Measurements from ENCODE around the gene NID1. TPM values are rescaled to one million over a fixed set of nuclear protein-coding genes. Genes with fewer than 3 reads are reported as not detected.

The NID1 gene
- total RNA-seq, 6 donors from 2014 or later, result 26.8 to 81.1 (median 46.1) TPM

DNA sequence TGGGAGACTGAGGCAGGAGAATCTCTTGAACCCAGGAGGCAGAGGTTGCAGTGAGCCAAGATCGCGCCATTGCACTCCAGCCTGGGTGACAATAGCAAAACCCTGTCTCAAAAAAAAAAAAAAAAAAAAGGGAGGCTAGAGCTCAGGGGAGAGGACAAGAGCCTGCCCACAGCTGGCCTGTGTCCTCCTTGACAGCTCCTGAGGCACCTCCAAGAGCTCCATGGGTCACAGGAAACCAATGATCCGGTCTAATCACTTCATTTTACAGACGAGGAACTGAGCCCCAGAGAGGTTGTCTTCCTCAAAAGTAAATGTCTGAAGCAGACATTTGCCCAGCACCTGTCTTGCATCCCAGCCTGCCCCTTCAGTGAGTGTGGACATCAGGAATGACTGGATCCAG is 49.4 kb downstream of the NID1 start:
- TF ChIP-seq POLR2A (IDR thresholded peaks at IDR 0.05), result no peak
- TF ChIP-seq EP300 (IDR thresholded peaks at IDR 0.05), result no peak
- no peak for TF ChIP-seq POLR2AphosphoS5 (IDR thresholded peaks at IDR 0.05)
- TF ChIP-seq, protein P1, sequence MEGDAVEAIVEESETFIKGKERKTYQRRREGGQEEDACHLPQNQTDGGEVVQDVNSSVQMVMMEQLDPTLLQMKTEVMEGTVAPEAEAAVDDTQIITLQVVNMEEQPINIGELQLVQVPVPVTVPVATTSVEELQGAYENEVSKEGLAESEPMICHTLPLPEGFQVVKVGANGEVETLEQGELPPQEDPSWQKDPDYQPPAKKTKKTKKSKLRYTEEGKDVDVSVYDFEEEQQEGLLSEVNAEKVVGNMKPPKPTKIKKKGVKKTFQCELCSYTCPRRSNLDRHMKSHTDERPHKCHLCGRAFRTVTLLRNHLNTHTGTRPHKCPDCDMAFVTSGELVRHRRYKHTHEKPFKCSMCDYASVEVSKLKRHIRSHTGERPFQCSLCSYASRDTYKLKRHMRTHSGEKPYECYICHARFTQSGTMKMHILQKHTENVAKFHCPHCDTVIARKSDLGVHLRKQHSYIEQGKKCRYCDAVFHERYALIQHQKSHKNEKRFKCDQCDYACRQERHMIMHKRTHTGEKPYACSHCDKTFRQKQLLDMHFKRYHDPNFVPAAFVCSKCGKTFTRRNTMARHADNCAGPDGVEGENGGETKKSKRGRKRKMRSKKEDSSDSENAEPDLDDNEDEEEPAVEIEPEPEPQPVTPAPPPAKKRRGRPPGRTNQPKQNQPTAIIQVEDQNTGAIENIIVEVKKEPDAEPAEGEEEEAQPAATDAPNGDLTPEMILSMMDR (IDR thresholded peaks at IDR 0.05), result no peak
- H3K4me3 ChIP-seq, result no peak overlapping the region
- peaks cover 0 to 4% (median 1%) of the 10 kb centered on the region in 4 donors for H3K4me1 ChIP-seq
- H3K9me3 ChIP-seq, result no peaks in the 10 kb centered on the region
- peaks cover 0 to 50% (median 3%) of the 10 kb centered on the region in 4 donors for H3K36me3 ChIP-seq
- 76 to 82% methylated on average over 4 of the region's 4 CpGs for WGBS, 2 donors
- peak overlapping the region; percentile 21 to 76 (median 74) for H3K27ac ChIP-seq
- H3K27me3 ChIP-seq, result no peaks in the 10 kb centered on the region
- DNase-seq, result no peak
- no peak for ATAC-seq (ENCODE audit: low FRiP score in 2 of 2)

DNA sequence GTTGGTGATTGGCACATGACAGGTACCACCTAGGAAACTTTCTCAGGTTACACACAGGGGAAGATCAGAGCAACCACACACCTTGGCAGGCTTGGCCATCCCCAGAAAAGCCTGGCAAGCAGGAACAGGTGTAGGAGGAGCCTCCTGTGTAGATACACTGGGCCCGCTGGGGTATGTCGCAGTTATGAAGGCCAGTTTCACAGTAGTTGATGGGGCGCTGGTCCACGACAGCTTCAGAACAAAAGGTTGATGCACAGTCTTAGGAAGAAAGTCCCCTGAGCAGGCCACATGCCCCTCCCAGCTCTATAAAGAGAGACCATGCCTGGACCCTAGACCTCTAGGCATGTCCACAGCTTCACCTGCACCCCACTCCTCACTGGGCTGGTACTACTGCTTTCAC is 51.6 kb downstream of the NID1 start:
- H3K27me3 ChIP-seq, result no peaks in the 10 kb centered on the region
- peaks cover 0 to 49% (median 3%) of the 10 kb centered on the region in 4 donors for H3K36me3 ChIP-seq
- 99 to 100% methylated on average over 1 to 4 of the region's 4 CpGs for WGBS, 2 donors
- ATAC-seq (ENCODE audit: low FRiP score in 2 of 2), result no peak
- no peaks in the 10 kb centered on the region for H3K4me1 ChIP-seq
- no peaks in the 10 kb centered on the region for H3K9me3 ChIP-seq
- TF ChIP-seq POLR2AphosphoS5 (IDR thresholded peaks at IDR 0.05) (no peak), EP300 (IDR thresholded peaks at IDR 0.05) (no peak), POLR2A (IDR thresholded peaks at IDR 0.05) (no peak)
- TF ChIP-seq, protein P1 (IDR thresholded peaks at IDR 0.05), result no peak
- DNase-seq, result no peak
- H3K27ac ChIP-seq, result peak overlapping the region in 1 of 4 donors; percentile 32
- no peak overlapping the region for H3K4me3 ChIP-seq

DNA sequence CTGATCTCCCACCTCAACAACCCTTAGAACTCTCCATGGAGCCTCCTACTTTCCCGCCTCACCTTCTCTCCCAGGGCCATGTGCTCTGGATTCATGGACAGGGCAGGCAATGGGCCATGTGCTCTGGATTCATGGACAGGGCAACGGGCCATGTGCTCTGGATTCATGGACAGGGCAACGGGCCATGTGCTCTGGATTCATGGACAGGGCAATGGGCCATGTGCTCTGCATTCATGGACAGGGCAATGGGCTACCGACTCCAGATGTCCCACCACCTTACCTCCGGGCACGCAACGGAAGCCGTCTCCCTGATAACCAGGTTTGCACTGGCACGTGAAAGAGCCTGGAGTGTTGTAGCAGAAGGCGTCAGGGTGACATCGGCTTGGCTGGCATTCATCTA is 53.2 kb downstream of the NID1 start:
- no peaks in the 10 kb centered on the region for H3K4me1 ChIP-seq
- H3K27ac ChIP-seq, result peak overlapping the region in 2 of 4 donors; percentile 52 to 63
- no peaks in the 10 kb centered on the region for H3K9me3 ChIP-seq
- TF ChIP-seq, protein P1 (IDR thresholded peaks at IDR 0.05), result no peak
- TF ChIP-seq POLR2AphosphoS5 (IDR thresholded peaks at IDR 0.05) (no peak), POLR2A (IDR thresholded peaks at IDR 0.05) (no peak), EP300 (IDR thresholded peaks at IDR 0.05) (no peak)
- 90 to 94% methylated on average over 10 to 11 of the region's 11 CpGs for WGBS, 2 donors
- H3K27me3 ChIP-seq, result no peaks in the 10 kb centered on the region
- peaks cover 0 to 43% (median 3%) of the 10 kb centered on the region in 4 donors for H3K36me3 ChIP-seq
- no peak overlapping the region for H3K4me3 ChIP-seq
- ATAC-seq (ENCODE audit: low FRiP score in 2 of 2), result no peak
- no peak for DNase-seq

DNA sequence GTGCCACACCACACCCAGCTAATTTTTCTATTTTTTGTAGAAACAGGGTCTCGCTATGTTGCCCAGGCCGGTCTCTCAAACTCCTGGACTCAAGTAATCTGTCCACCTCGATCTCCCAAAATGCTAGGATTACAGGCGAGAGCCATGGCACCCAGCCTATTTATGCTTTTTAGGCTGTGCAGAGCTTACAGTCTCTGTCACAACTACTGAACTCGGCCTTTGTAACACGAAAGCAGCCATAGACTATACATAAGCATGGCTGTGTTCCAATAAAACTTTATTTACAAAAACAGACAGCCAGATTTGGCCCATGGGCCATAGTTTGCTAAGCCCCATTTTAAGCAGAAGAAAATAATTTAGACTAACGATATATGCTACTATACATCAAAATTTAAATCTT is 54.4 kb downstream of the NID1 start:
- Histone ChIP-seq H3K27ac (peak overlapping the region; percentile 53 to 69 (median 64)), H3K9me3 (no peaks in the 10 kb centered on the region), H3K4me1 (no peaks in the 10 kb centered on the region), H3K4me3 (no peak overlapping the region), H3K36me3 (peaks cover 0 to 44% (median 3%) of the 10 kb centered on the region in 4 donors), H3K27me3 (no peaks in the 10 kb centered on the region)
- 84 to 88% methylated on average over 7 of the region's 7 CpGs for WGBS, 2 donors
- no peak for DNase-seq
- TF ChIP-seq POLR2AphosphoS5 (IDR thresholded peaks at IDR 0.05) (no peak), POLR2A (IDR thresholded peaks at IDR 0.05) (no peak), EP300 (IDR thresholded peaks at IDR 0.05) (no peak)
- TF ChIP-seq, protein P1 (IDR thresholded peaks at IDR 0.05), result no peak
- no peak for ATAC-seq (ENCODE audit: low FRiP score in 2 of 2)

DNA sequence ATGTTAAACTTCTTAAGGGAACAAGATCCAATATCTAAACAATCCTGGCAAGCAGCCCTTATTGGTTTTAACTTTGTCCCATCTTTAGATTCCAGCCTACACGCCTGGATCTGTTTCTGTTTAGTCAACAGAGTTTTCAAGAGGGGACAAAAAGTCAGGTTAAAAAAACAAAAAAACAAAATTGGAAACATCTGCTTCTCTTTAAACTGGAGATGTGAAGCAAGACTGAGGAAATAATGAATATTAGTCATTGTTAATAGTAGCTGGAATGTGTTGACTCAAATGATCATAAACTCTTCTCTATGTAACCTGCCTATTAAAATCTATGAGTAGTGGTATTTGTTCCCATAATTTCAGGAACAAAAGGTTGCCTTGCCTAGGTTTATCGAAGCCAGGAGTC is 55.0 kb downstream of the NID1 start:
- no peak for DNase-seq
- Histone ChIP-seq H3K36me3 (peaks cover 0 to 44% (median 3%) of the 10 kb centered on the region in 4 donors), H3K27me3 (no peaks in the 10 kb centered on the region), H3K9me3 (no peaks in the 10 kb centered on the region), H3K27ac (peak overlapping the region in 3 of 4 donors; percentile 53 to 63 (median 59)), H3K4me1 (no peaks in the 10 kb centered on the region), H3K4me3 (no peak overlapping the region)
- peak in 1 of 2 donors; percentile 75 for ATAC-seq (ENCODE audit: low FRiP score in 2 of 2)
- no peak for TF ChIP-seq POLR2A (IDR thresholded peaks at IDR 0.05)
- TF ChIP-seq EP300 (IDR thresholded peaks at IDR 0.05), result no peak
- no peak for TF ChIP-seq POLR2AphosphoS5 (IDR thresholded peaks at IDR 0.05)
- TF ChIP-seq, protein P1 (IDR thresholded peaks at IDR 0.05), result no peak
- WGBS, 2 donors, result 73 to 83% methylated on average over 2 of the region's 2 CpGs

Measured in upper lobe of left lung (tissue), 6 donors.